ENCODE data around the gene C16orf74.

C16orf74 gene

DNA sequence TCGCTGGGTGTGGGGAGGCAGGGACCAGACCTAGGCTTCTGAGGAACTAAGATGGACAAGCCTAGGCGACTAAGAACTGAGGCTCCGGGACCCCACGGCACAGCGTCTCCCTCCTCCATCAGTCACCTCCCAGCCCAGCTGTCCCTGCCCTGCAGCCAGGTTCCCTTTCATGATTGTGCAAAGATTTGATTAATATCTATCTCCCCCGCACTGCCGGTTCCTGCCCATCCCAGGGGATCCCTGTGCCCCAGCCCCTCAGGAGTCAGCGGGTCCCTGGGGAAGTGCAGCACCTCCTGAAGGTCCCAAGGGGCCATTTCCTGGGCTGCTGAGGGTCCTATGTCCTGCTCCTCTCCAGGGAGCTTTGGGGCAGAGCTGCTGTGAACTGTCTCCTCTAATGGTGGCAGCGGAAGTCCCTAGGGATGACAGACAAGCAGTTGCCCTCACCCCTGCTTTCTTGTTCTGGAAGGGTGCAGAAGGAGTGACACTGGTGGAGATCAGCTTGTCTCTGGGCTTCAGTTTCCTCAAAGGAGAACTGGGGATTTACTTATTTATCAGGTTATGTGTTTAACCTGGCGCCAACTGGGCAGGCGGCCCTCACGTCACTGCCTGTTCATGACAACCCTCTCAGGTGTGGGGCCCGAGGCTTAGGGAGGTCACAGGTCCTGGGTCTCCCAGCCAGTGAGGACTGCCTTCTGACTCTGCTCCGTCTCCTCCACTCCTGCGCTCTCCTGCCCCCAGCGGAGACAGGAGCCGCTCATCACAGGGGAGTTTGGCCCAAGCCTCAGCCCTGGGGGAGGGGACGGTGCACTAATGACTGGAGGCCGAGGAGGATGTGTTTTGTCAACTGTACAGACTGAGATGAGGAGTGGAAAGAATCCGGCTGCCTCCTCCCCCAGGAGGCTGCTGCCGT is 1.9 kb upstream of the C16orf74 start:
- Histone ChIP-seq H3K27me3 (ENCODE audit: control insufficient read depth in 2 of 2, insufficient read depth in 2 of 2, low read length in 2 of 2) (peaks cover 14 to 38% of the 10 kb centered on the region in 2 donors), H3K4me3 (ENCODE audit: low read length in 2 of 2) (no peak overlapping the region), H3K36me3 (ENCODE audit: control insufficient read depth in 2 of 2, insufficient read depth in 2 of 2, low read length in 2 of 2) (no peaks in the 10 kb centered on the region), H3K4me1 (ENCODE audit: control insufficient read depth in 2 of 2, insufficient read depth in 2 of 2, low read length in 2 of 2) (peaks cover 18 to 36% of the 10 kb centered on the region in 2 donors), H3K9me3 (ENCODE audit: control insufficient read depth in 2 of 2, low read length in 2 of 2) (no peaks in the 10 kb centered on the region), H3K9ac (ENCODE audit: low read depth in 1 of 2, low read length in 2 of 2) (no peak overlapping the region), H3K27ac (ENCODE audit: low read depth in 2 of 2, low read length in 2 of 2) (no peak overlapping the region)

DNA sequence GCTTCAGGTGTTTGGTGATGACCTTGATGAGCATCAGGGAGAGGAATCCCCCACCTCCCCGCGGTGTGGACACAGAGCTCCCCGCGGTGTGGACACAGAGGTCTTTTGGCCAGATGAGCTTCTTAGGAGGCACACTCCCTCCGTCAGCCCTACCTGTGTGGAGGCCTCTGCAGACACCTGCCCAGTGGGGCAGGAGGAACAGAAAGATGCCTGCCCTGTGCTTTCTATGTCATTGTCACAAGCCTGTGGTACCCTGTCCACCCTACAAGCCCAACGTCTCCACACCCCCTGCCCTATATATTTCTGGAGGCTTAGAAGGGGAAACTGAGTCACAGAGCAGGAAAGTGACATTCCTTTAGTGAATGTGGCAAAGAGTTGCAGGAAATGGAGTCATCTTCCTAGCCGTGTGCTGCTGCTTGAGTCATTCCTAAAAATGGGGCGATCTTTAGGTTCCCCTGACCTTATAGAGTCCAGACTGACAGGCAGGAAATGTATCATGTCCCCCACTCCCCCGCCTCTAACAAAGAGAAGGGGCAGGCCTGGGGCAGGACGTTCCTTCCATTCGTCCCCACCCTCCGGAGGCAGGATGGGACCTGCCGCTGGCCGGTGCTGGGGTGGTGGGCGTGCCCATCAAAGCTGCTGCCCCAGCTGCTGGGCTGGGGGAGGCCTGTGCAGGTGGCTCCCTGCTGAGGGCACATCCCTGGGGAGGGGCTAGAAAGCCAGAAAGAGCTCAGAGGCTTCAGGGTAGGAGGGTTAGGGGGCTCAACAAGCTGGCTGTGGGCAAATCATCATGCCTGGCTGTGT is 1.0 kb upstream of the C16orf74 start:
- H3K9ac ChIP-seq (ENCODE audit: low read depth in 1 of 2, low read length in 2 of 2), result no peak overlapping the region
- peaks cover 14 to 38% of the 10 kb centered on the region in 2 donors for H3K27me3 ChIP-seq (ENCODE audit: control insufficient read depth in 2 of 2, insufficient read depth in 2 of 2, low read length in 2 of 2)
- H3K27ac ChIP-seq (ENCODE audit: low read depth in 2 of 2, low read length in 2 of 2), result no peak overlapping the region
- no peaks in the 10 kb centered on the region for H3K9me3 ChIP-seq (ENCODE audit: control insufficient read depth in 2 of 2, low read length in 2 of 2)
- H3K36me3 ChIP-seq (ENCODE audit: control insufficient read depth in 2 of 2, insufficient read depth in 2 of 2, low read length in 2 of 2), result no peaks in the 10 kb centered on the region
- H3K4me1 ChIP-seq (ENCODE audit: control insufficient read depth in 2 of 2, insufficient read depth in 2 of 2, low read length in 2 of 2), result peaks cover 18 to 36% of the 10 kb centered on the region in 2 donors
- H3K4me3 ChIP-seq (ENCODE audit: low read length in 2 of 2), result peak overlapping the region in 1 of 2 donors; percentile 13

DNA sequence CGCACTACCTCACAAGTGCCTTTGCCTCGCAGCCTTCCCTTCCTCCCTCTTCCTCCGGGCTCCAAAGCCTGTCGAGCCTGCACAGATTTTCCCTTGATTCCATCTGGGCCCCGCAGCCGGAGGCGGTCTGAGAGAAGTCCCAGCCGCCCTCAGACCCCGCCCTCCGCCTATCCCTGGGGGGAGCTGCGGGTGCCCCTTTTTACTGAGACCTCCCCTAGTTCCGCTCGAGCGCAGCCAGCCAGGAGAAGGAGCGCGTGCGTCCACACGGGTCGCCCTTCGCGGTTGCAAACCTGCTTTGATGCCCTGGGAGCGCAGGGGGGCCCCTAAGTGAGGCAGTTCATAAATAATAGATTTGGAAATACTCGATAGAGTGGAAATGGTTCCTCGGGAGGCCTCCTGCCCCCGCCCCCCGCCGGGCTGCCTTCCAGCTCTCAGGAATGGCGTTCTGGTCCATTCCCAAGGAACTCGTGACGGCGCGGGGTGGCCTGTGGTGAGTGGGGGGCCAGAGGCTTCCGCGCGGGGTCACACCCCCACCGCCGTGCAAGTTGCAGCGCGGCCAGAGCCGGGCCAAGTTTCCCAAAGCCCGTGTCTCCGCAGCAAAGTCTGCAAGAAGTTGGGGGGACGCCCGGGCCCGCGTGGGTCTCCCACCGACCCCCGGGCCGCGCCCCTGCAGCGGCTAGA is 610 bp downstream of the C16orf74 start:
- H3K27me3 ChIP-seq (ENCODE audit: control insufficient read depth in 2 of 2, insufficient read depth in 2 of 2, low read length in 2 of 2), result peaks cover 14 to 38% of the 10 kb centered on the region in 2 donors
- peaks cover 18 to 36% of the 10 kb centered on the region in 2 donors for H3K4me1 ChIP-seq (ENCODE audit: control insufficient read depth in 2 of 2, insufficient read depth in 2 of 2, low read length in 2 of 2)
- peak overlapping the region in 1 of 2 donors; percentile 20 for H3K9ac ChIP-seq (ENCODE audit: low read depth in 1 of 2, low read length in 2 of 2)
- H3K9me3 ChIP-seq (ENCODE audit: control insufficient read depth in 2 of 2, low read length in 2 of 2), result no peaks in the 10 kb centered on the region
- H3K4me3 ChIP-seq (ENCODE audit: low read length in 2 of 2), result peak overlapping the region; percentile 37 to 66
- H3K27ac ChIP-seq (ENCODE audit: low read depth in 2 of 2, low read length in 2 of 2), result peak overlapping the region in 1 of 2 donors; percentile 9
- no peaks in the 10 kb centered on the region for H3K36me3 ChIP-seq (ENCODE audit: control insufficient read depth in 2 of 2, insufficient read depth in 2 of 2, low read length in 2 of 2)

DNA sequence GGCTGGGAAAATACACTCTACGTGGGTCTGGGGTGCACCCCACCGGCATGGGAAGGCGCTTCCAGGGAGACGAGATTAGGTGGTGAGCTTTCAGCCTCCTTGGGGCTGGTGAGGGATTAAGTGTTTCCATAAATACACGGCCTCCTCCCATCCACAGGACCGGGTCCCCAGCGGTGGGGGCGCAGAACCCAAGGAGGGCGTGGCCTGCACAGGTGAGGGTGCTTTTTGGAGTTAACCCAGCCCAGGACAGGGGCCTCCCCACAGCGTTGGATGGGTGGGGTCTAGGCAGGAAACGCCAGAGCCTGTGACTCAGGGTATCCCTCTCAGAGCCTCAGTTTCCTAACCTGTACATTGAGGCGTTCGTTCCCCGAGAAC is 1.1 kb downstream of the C16orf74 start:
- H3K9ac ChIP-seq (ENCODE audit: low read depth in 1 of 2, low read length in 2 of 2), result peak overlapping the region in 1 of 2 donors; percentile 20
- peak overlapping the region; percentile 37 to 66 for H3K4me3 ChIP-seq (ENCODE audit: low read length in 2 of 2)
- H3K9me3 ChIP-seq (ENCODE audit: control insufficient read depth in 2 of 2, low read length in 2 of 2), result no peaks in the 10 kb centered on the region
- H3K36me3 ChIP-seq (ENCODE audit: control insufficient read depth in 2 of 2, insufficient read depth in 2 of 2, low read length in 2 of 2), result no peaks in the 10 kb centered on the region
- peak overlapping the region in 1 of 2 donors; percentile 9 for H3K27ac ChIP-seq (ENCODE audit: low read depth in 2 of 2, low read length in 2 of 2)
- H3K27me3 ChIP-seq (ENCODE audit: control insufficient read depth in 2 of 2, insufficient read depth in 2 of 2, low read length in 2 of 2), result peaks cover 14 to 38% of the 10 kb centered on the region in 2 donors
- H3K4me1 ChIP-seq (ENCODE audit: control insufficient read depth in 2 of 2, insufficient read depth in 2 of 2, low read length in 2 of 2), result peaks cover 17 to 36% of the 10 kb centered on the region in 2 donors

DNA sequence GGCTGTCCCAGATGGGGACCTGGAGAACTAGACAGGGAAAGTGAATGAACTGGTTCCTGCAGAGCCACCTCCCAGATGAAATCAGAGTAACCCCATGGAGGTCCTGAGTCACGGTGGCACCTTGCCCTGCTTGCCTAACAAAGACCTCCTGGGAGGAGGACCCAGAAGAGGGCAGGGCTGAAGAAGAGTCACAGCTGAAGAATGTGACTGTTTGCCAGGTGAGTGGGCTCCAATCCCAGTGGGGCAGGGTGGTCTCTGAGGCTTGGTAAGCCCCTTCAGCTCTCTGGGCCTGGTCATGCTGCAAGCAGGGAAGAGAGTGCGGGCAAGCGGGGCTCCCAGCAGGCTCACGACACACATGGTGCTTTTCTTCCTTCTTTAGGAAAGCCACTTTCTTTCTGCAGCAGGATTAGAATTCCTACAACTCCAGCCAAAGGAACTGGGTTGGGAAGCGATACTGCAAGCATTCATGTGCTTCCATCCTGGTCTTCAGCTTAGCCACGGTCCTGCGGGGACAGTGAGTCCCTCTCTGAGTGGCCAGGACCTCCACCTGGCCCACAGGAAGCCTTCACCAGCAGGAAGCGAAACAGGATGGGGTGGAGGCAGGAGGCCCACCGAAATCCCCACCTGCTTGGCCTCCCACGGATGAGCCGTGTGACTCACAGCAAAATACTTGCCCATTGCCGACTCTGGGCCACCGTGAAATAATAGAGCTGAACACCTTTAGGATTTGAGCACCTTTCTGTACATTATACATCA is 4.3 kb downstream of the C16orf74 start:
- no peaks in the 10 kb centered on the region for H3K36me3 ChIP-seq (ENCODE audit: control insufficient read depth in 2 of 2, insufficient read depth in 2 of 2, low read length in 2 of 2)
- no peaks in the 10 kb centered on the region for H3K9me3 ChIP-seq (ENCODE audit: control insufficient read depth in 2 of 2, low read length in 2 of 2)
- peaks cover 10 to 16% of the 10 kb centered on the region in 2 donors for H3K27me3 ChIP-seq (ENCODE audit: control insufficient read depth in 2 of 2, insufficient read depth in 2 of 2, low read length in 2 of 2)
- H3K4me1 ChIP-seq (ENCODE audit: control insufficient read depth in 2 of 2, insufficient read depth in 2 of 2, low read length in 2 of 2), result peaks cover 7 to 18% of the 10 kb centered on the region in 2 donors
- no peak overlapping the region for H3K9ac ChIP-seq (ENCODE audit: low read depth in 1 of 2, low read length in 2 of 2)
- H3K4me3 ChIP-seq (ENCODE audit: low read length in 2 of 2), result no peak overlapping the region
- no peak overlapping the region for H3K27ac ChIP-seq (ENCODE audit: low read depth in 2 of 2, low read length in 2 of 2)

DNA sequence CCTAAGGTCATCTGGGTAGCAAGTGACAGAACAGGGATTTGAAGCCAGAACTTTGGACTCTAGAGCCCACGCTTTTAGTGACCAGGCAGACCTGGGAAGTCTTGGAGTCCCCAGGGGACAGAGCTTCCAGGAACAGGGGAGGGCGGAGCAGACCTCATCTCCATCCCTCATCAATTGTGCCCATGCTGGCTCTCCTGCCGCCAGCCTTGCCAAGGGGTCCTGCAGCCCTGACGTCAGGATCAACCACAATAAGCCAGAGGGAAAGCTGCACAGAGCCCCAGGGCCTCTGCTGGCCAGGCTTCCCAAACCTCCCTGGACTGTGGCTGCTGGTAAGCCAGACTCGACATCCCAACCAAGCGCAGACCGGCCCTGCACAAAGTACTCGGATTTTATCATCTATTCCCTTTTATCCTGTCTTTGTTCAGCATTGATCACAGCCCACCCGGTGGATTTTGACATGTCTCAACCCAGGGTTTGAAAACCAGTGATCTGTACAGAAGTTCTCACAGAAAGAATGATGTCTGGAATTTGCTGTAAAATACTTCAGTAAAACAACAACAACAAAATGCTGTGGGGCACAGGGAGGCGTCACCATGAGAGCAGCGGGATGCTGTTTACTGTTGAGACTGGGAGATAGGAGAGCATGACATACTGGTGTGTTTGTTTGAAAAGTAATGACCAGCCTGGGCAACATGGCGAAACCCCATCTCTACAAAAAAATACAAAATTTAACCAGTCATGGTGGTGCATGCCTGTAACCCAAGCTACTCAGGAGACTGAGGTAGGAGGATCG is 11.8 kb downstream of the C16orf74 start:
- no peaks in the 10 kb centered on the region for H3K27me3 ChIP-seq (ENCODE audit: control insufficient read depth in 2 of 2, insufficient read depth in 2 of 2, low read length in 2 of 2)
- H3K36me3 ChIP-seq (ENCODE audit: control insufficient read depth in 2 of 2, insufficient read depth in 2 of 2, low read length in 2 of 2), result no peaks in the 10 kb centered on the region
- H3K9me3 ChIP-seq (ENCODE audit: control insufficient read depth in 2 of 2, low read length in 2 of 2), result no peaks in the 10 kb centered on the region
- H3K9ac ChIP-seq (ENCODE audit: low read depth in 1 of 2, low read length in 2 of 2), result no peak overlapping the region
- H3K4me3 ChIP-seq (ENCODE audit: low read length in 2 of 2), result no peak overlapping the region
- H3K4me1 ChIP-seq (ENCODE audit: control insufficient read depth in 2 of 2, insufficient read depth in 2 of 2, low read length in 2 of 2), result peaks cover 0 to 10% of the 10 kb centered on the region in 2 donors
- no peak overlapping the region for H3K27ac ChIP-seq (ENCODE audit: low read depth in 2 of 2, low read length in 2 of 2)

DNA sequence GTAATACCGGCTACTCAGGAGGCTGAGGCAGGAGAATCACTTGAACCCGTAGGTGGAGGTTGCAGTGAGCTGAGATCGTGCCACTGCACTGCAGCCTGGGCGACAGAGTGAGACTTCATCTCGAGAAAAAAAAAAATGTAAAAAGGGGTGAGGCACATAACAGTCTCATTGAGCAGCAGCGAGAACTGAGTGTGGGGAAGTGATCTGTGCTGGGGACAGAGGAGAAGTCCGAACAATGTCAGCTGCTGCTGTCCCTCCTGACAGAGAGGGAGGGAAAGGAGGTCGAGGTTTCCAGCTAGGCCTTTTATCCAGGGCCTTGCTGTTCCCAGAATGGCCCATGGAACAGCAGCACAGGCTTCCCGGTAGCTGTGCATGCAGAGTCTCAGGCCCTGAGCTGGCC is 14.0 kb downstream of the C16orf74 start:
- H3K4me3 ChIP-seq (ENCODE audit: low read length in 2 of 2), result no peak overlapping the region
- no peak overlapping the region for H3K27ac ChIP-seq (ENCODE audit: low read depth in 2 of 2, low read length in 2 of 2)
- peaks cover 0 to 10% of the 10 kb centered on the region in 2 donors for H3K4me1 ChIP-seq (ENCODE audit: control insufficient read depth in 2 of 2, insufficient read depth in 2 of 2, low read length in 2 of 2)
- no peaks in the 10 kb centered on the region for H3K9me3 ChIP-seq (ENCODE audit: control insufficient read depth in 2 of 2, low read length in 2 of 2)
- H3K27me3 ChIP-seq (ENCODE audit: control insufficient read depth in 2 of 2, insufficient read depth in 2 of 2, low read length in 2 of 2), result no peaks in the 10 kb centered on the region
- no peaks in the 10 kb centered on the region for H3K36me3 ChIP-seq (ENCODE audit: control insufficient read depth in 2 of 2, insufficient read depth in 2 of 2, low read length in 2 of 2)
- H3K9ac ChIP-seq (ENCODE audit: low read depth in 1 of 2, low read length in 2 of 2), result no peak overlapping the region

DNA sequence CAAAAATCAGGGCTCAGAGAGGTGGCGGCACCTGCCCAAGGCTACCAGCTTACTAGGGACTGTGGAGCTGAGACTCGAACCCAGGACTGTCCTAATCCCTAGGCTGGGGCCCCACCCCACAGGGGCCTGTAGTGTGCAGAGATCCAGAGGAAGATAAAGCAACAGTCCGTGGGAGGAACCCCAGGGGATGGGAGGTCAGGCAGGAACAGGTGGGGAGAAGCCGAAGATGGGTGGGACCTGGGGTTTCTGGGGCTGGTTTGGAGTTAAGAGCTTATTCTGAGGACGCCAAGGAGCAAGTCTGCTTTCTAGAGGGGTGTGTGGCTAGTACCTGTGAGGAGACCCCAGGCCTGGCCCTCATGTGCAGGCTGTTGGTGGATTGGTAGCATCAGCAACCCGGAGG is 14.9 kb downstream of the C16orf74 start:
- Histone ChIP-seq H3K27ac (ENCODE audit: low read depth in 2 of 2, low read length in 2 of 2) (peak overlapping the region in 1 of 2 donors; percentile 43), H3K9ac (ENCODE audit: low read depth in 1 of 2, low read length in 2 of 2) (no peak overlapping the region), H3K9me3 (ENCODE audit: control insufficient read depth in 2 of 2, low read length in 2 of 2) (no peaks in the 10 kb centered on the region), H3K36me3 (ENCODE audit: control insufficient read depth in 2 of 2, insufficient read depth in 2 of 2, low read length in 2 of 2) (no peaks in the 10 kb centered on the region), H3K4me3 (ENCODE audit: low read length in 2 of 2) (no peak overlapping the region), H3K27me3 (ENCODE audit: control insufficient read depth in 2 of 2, insufficient read depth in 2 of 2, low read length in 2 of 2) (no peaks in the 10 kb centered on the region), H3K4me1 (ENCODE audit: control insufficient read depth in 2 of 2, insufficient read depth in 2 of 2, low read length in 2 of 2) (peaks cover 0 to 10% of the 10 kb centered on the region in 2 donors)

DNA sequence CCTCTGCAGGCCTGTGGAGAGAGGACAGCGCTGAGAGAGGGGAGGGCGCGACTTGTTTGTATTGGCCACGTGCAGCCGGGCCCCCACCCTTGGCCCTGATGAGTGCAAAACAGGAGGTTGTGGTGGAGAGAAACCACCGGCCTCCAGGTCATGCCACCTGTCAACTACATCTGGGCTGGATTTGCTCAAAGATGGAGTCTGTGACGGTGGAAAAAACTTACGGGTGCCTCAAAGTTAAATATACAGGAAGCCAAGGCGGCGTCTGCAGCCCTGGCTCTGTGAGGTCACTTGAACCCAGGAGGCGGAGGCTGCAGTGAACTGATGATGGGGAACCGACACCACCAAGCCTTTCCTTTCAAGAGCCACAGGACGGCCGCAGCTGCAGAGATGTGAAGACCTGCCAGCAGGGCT is 15.7 kb downstream of the C16orf74 start:
- H3K36me3 ChIP-seq (ENCODE audit: control insufficient read depth in 2 of 2, insufficient read depth in 2 of 2, low read length in 2 of 2), result no peaks in the 10 kb centered on the region
- no peaks in the 10 kb centered on the region for H3K27me3 ChIP-seq (ENCODE audit: control insufficient read depth in 2 of 2, insufficient read depth in 2 of 2, low read length in 2 of 2)
- no peak overlapping the region for H3K9ac ChIP-seq (ENCODE audit: low read depth in 1 of 2, low read length in 2 of 2)
- H3K4me3 ChIP-seq (ENCODE audit: low read length in 2 of 2), result peak overlapping the region in 1 of 2 donors; percentile 1
- H3K9me3 ChIP-seq (ENCODE audit: control insufficient read depth in 2 of 2, low read length in 2 of 2), result no peaks in the 10 kb centered on the region
- H3K27ac ChIP-seq (ENCODE audit: low read depth in 2 of 2, low read length in 2 of 2), result peak overlapping the region in 1 of 2 donors; percentile 59
- H3K4me1 ChIP-seq (ENCODE audit: control insufficient read depth in 2 of 2, insufficient read depth in 2 of 2, low read length in 2 of 2), result peaks cover 0 to 10% of the 10 kb centered on the region in 2 donors

All from mucosa of rectum (tissue), 2 donors.